GM19193 (cell line): Measurements from ENCODE around the gene NATD1.
A peak's percentile ranks its signal among the peaks of the same experiment; 100 is the strongest.

Experiments
- POLR2A ChIP-seq: IDR thresholded peaks from 4 replicates; pipeline ENCODE4 v1.6.1; 2011; ENCODE audit not compliant: insufficient read depth, insufficient read length; ENCODE audit errors: extremely low read depth

NATD1 gene

GRCh38 chr17:21294321-21295035 is 41.3 kb upstream of the NATD1 start:
- TF ChIP-seq POLR2A, result no peak

- no peak for TF ChIP-seq POLR2A
These were observed 40.6 kb upstream of the NATD1 start for GRCh38 chr17:21293831-21294210.

GRCh38 chr17:21292867-21293830 is 39.9 kb upstream of the NATD1 start:
- no peak for TF ChIP-seq POLR2A

- TF ChIP-seq POLR2A, result no peak
These were observed 38.7 kb upstream of the NATD1 start for GRCh38 chr17:21291862-21292261.

GRCh38 chr17:21291357-21291756 is 38.1 kb upstream of the NATD1 start:
- TF ChIP-seq POLR2A, result no peak

GRCh38 chr17:21289902-21290571 is 36.8 kb upstream of the NATD1 start:
- no peak for TF ChIP-seq POLR2A

- TF ChIP-seq POLR2A, result no peak
These were observed 36.1 kb upstream of the NATD1 start for GRCh38 chr17:21289175-21289901.

GRCh38 chr17:21288571-21289017 is 35.4 kb upstream of the NATD1 start:
- TF ChIP-seq POLR2A, result no peak

GRCh38 chr17:21287703-21288449 is 34.7 kb upstream of the NATD1 start:
- peak; percentile 74 for TF ChIP-seq POLR2A

- TF ChIP-seq POLR2A, result no peak
These were observed 33.9 kb upstream of the NATD1 start for GRCh38 chr17:21286909-21287702.

GRCh38 chr17:21286066-21286770 is 33.0 kb upstream of the NATD1 start:
- no peak for TF ChIP-seq POLR2A
